ENCODE measurements around the gene RBFOX2. TPM values are rescaled to one million over a fixed set of nuclear protein-coding genes. Genes with fewer than 3 reads are reported as not detected.
"Not testable (repeated sequence)": the region's sequence is repeated elsewhere in the genome, so short reads cannot be mapped to it uniquely, and the experiment has no call there.

RBFOX2 gene
- total RNA-seq, 1 experiment from 2014 or later, result 81.1 TPM

DNA sequence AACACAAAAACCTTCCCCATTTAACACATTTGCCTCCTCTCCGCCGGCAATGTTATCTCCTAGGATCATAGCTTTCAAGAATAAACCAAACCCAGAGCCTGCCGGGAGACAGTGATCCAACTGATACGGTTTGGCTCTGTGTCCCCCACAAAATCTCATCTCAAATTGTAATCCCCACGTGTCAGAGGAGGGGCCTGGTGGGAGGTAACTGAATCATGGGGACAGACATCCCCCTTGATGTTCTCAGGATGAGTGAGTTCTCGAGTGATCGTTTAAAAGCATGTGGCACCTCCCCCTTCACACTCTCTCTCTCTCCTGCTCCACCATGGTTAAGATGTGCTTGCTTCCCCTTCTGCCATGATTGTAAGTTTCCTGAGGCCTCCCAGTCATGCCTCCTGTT is 33.3 kb downstream of the RBFOX2 start:
- Histone ChIP-seq H3K36me3 (ENCODE audit: control insufficient read depth, insufficient read depth, low read length) (no peaks in the 10 kb centered on the region), H3K27me3 (ENCODE audit: control insufficient read depth, insufficient read depth, low read length) (no peaks in the 10 kb centered on the region), H3K27ac (ENCODE audit: low read length) (no peak overlapping the region), H3K9me3 (ENCODE audit: control insufficient read depth, insufficient read depth, low read depth, low read length) (no peaks in the 10 kb centered on the region), H3K4me1 (ENCODE audit: control insufficient read depth, insufficient read depth, low read length) (peaks cover 10% of the 10 kb centered on the region), H3K4me3 (ENCODE audit: low read depth in 2 of 2, low read length in 2 of 2) (no peak overlapping the region)
- CTCF ChIA-PET, result no interaction called here
- BruUV-seq (replicated peaks), result no TSS peak
- POLR2A ChIA-PET, result interaction anchor here (0.5 kb wide), 1 partner anchor 33 kb away, joined by 5 read pairs; no protein-coding TSS in a partner anchor
- intact Hi-C loops (cut with micrococcal nuclease; ENCODE audit: unreplicated experiment), result no loop called here
- in situ Hi-C loops (cut with HindIII; ENCODE audit: low pct_unique_long_range_greater_than_20kb, low sequenced_read_pairs), result no loop called here
- no peak for TF ChIP-seq POLR2AphosphoS5 (IDR thresholded peaks at IDR 0.05; ENCODE audit: low read depth, low read length)
- no peak for TF ChIP-seq TCF7L2 (IDR thresholded peaks at IDR 0.05; ENCODE audit: low read depth, low read length)
- TF ChIP-seq CTCF (IDR thresholded peaks at IDR 0.05), result no peak
- TF ChIP-seq REST (IDR thresholded peaks at IDR 0.05; ENCODE audit: insufficient read depth in 1 of 2, low read depth in 2 of 2, low read length in 1 of 2), result no peak
- no peak for TF ChIP-seq SIN3A (IDR thresholded peaks at IDR 0.05; ENCODE audit: borderline replicate concordance, insufficient read depth, low read depth, low read length)
- DNase-seq (ENCODE audit: low read depth, low spot score) (no peak), ATAC-seq (no peak)

DNA sequence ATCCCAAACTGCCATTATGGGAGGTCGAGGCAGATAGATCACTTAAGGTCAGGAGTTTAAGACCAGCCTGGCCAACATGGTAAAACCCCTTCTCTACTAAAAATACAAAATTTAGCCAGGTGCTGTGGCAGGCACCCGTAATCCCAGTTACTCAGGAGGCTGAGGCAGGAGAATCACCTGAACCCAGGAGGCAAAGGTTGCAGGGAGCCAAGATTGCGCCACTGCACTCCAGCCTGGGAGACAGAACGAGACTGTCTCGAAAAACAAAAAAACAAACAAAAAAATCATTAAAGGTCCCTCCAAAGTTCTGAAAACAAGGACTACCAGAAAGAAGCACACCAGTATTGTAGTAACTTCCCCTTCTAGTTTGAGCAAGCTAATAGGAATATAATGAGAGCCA is 34.9 kb downstream of the RBFOX2 start:
- H3K4me3 ChIP-seq (ENCODE audit: low read depth in 2 of 2, low read length in 2 of 2); H3K36me3 ChIP-seq (ENCODE audit: control insufficient read depth, insufficient read depth, low read length); ATAC-seq; H3K4me1 ChIP-seq (ENCODE audit: control insufficient read depth, insufficient read depth, low read length); BruUV-seq (replicated peaks); intact Hi-C loops (cut with micrococcal nuclease; ENCODE audit: unreplicated experiment); H3K27me3 ChIP-seq (ENCODE audit: control insufficient read depth, insufficient read depth, low read length); POLR2A ChIA-PET; DNase-seq (ENCODE audit: low read depth, low spot score); H3K27ac ChIP-seq (ENCODE audit: low read length); in situ Hi-C loops (cut with HindIII; ENCODE audit: low pct_unique_long_range_greater_than_20kb, low sequenced_read_pairs); CTCF ChIA-PET; H3K9me3 ChIP-seq (ENCODE audit: control insufficient read depth, insufficient read depth, low read depth, low read length): not testable (repeated sequence)

- no peaks in the 10 kb centered on the region for H3K27me3 ChIP-seq (ENCODE audit: control insufficient read depth, insufficient read depth, low read length)
- no peaks in the 10 kb centered on the region for H3K36me3 ChIP-seq (ENCODE audit: control insufficient read depth, insufficient read depth, low read length)
- H3K9me3 ChIP-seq (ENCODE audit: control insufficient read depth, insufficient read depth, low read depth, low read length), result no peaks in the 10 kb centered on the region
- ChIA-PET CTCF (no interaction called here), POLR2A (no interaction called here)
- in situ Hi-C loops (cut with HindIII; ENCODE audit: low pct_unique_long_range_greater_than_20kb, low sequenced_read_pairs), result no loop called here
- intact Hi-C loops (cut with micrococcal nuclease; ENCODE audit: unreplicated experiment), result no loop called here
- DNase-seq (ENCODE audit: low read depth, low spot score), result no peak
- peaks cover 10% of the 10 kb centered on the region; the same call in 1 of the 2 replicates for H3K4me1 ChIP-seq (ENCODE audit: control insufficient read depth, insufficient read depth, low read length)
- no peak for ATAC-seq
- H3K27ac ChIP-seq (ENCODE audit: low read length), result no peak overlapping the region
- no TSS peak for BruUV-seq (replicated peaks)
- no peak overlapping the region for H3K4me3 ChIP-seq (ENCODE audit: low read depth in 2 of 2, low read length in 2 of 2)
- no peak for TF ChIP-seq REST (IDR thresholded peaks at IDR 0.05; ENCODE audit: insufficient read depth in 1 of 2, low read depth in 2 of 2, low read length in 1 of 2)
- no peak for TF ChIP-seq CTCF (IDR thresholded peaks at IDR 0.05)
- no peak for TF ChIP-seq SIN3A (IDR thresholded peaks at IDR 0.05; ENCODE audit: borderline replicate concordance, insufficient read depth, low read depth, low read length)
- TF ChIP-seq POLR2AphosphoS5 (IDR thresholded peaks at IDR 0.05; ENCODE audit: low read depth, low read length), result no peak
- no peak for TF ChIP-seq TCF7L2 (IDR thresholded peaks at IDR 0.05; ENCODE audit: low read depth, low read length)
These were observed 35.4 kb downstream of the RBFOX2 start for GRCh38 chr22:35993048-35993714.

All from Panc1 (cell line).